CD1c-positive myeloid dendritic cell (primary cell): Measurements from ENCODE around the gene FAM107B.
"Not testable (repeated sequence)": the region's sequence is repeated elsewhere in the genome, so short reads cannot be mapped to it uniquely, and the experiment has no call there.

Experiments
- DNase-seq: peaks from one replicate; pipeline ENCODE4 v3.0.0-alpha.2; 2016; ENCODE audit errors: extremely low spot score

The FAM107B gene

GRCh38 chr10:14692344-14693076, 82.2 kb downstream of the FAM107B start:
- DNase-seq, result no peak

- DNase-seq, result no peak
These were observed 83.3 kb downstream of the FAM107B start for GRCh38 chr10:14691359-14691758.

- DNase-seq, result peak; percentile 41
These were observed 86.1 kb downstream of the FAM107B start for GRCh38 chr10:14688606-14689005.

GRCh38 chr10:14688189-14688588, 86.5 kb downstream of the FAM107B start:
- DNase-seq, result not testable (repeated sequence)

GRCh38 chr10:14687340-14687739, 87.4 kb downstream of the FAM107B start:
- no peak for DNase-seq

GRCh38 chr10:14686356-14686755, 88.3 kb downstream of the FAM107B start:
- no peak for DNase-seq

DNA sequence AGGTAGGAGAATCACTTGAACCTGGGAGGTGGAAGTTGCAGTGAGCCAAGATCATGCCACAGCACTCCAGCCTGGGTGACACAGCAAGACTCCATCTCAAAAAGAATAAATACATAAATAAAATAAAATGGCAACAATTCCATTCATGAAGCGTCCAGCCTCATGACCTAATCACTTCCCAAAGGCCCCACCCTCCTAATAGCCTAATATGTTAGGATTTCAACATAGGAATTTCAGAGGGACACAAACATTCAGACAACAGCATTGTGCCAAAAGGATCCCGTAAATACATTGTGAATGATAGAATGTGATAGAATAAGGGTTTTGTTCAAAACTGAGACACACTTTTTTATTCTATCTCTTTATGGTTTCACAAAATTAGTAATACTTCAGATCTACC, 90.3 kb downstream of the FAM107B start:
- no peak for DNase-seq

GRCh38 chr10:14683256-14683655, 91.4 kb downstream of the FAM107B start:
- no peak for DNase-seq

DNA sequence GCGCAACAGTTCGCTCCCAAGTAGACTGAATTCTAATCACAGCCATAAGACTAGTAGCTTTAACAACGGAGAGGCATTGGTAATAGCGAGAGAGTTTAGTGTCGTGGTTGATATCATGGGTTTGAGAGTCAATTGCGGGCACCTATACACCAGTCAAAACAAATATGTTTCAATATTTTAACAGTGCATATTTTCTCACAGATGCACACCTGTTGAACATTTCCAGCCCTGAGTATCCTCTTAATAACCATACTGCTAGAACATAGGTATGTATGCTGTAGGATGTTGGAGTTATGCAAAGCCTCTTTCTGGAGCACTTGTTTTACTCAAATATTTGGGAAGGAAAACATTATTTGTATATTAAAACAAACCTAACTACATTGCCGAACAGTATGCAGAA, 92.9 kb downstream of the FAM107B start:
- DNase-seq, result no peak

- DNase-seq, result peak; percentile 18
These were observed 93.4 kb downstream of the FAM107B start for GRCh38 chr10:14681305-14681704.

DNA sequence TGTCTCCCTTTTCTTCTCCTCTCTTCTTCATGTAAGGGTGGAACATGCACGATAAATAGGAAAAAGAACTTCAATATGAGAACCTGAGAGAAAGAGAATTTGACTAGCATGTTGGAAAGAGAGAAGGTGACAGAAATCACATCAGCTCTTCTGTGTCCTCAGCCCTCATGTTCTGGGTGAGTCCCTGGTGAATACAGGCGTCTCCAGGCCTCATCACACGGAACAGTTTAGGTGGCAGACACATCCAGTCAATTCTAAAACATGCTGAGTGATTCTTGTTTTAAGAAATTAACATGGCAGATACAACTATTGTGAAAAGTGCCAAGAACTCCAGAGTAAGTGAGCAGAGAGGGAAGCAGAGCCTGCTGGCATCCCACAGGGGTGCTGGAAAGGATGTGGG, 96.1 kb downstream of the FAM107B start:
- DNase-seq, result no peak

GRCh38 chr10:14676732-14677131, 98.0 kb downstream of the FAM107B start:
- DNase-seq, result no peak

- no peak for DNase-seq
These were observed 100.2 kb downstream of the FAM107B start for GRCh38 chr10:14674376-14675050.

GRCh38 chr10:14673189-14673861, 101.4 kb downstream of the FAM107B start:
- DNase-seq, result no peak

GRCh38 chr10:14671386-14671831, 103.3 kb downstream of the FAM107B start:
- no peak for DNase-seq

- DNase-seq, result peak; percentile 51
These were observed 104.0 kb downstream of the FAM107B start for GRCh38 chr10:14670551-14671240.

DNA sequence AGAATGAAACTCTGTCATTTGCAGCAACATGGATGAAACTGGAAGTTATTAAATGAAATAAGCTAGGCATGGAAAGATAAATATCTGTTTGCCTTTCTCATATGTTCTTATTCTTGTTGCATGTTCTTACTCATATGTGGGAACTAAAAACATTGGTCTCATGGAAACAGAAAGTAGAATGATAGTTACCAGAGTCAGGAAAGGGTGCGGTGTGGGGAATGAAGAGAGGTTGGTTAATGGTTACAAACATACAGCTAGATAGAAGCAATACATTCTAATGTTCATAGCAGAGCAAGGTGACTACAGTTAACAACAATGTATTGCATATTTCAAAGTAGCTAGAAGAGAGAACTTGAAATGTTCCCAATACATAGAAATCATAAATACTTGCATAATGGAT, 105.1 kb downstream of the FAM107B start:
- no peak for DNase-seq

GRCh38 chr10:14667781-14668180, 106.9 kb downstream of the FAM107B start:
- DNase-seq, result no peak

DNA sequence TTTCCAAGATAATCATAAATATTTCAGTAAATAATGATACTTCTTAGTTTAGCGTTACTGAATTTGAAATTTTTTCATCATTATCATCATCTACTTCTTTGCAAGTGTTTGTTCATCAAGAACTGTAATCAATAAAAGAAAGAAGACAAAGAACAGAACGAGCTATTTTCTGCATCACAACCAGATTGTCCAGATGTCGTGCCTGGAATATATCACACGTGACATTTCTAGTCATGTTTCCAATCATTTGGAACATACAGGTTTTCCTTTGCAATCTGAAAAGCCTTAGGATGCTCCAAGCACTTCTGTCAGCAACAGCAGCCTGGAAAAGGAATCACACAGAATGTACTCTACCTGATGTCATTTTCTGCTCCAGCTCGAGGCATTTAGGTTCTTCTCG, 107.4 kb downstream of the FAM107B start:
- no peak for DNase-seq

GRCh38 chr10:14665865-14666857, 108.5 kb downstream of the FAM107B start:
- no peak for DNase-seq

DNA sequence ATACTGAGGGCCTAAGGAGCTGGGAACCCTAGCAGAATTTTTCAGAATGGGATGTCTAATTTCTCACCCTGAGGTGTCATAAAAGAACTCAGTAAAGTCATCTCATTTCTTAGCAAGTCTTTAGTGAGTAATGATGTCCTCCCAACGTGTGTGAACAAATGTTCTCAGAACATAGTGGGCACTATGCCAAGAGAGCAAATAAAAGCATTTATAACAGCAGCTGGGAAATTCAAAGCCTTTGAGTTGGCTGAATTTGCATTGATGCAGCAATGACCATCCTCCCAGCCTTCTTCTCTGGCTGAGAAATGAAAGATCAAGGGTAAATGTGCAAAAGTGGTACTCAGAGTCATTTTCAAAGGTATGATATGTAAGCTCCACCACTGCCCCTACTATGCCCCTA, 109.4 kb downstream of the FAM107B start:
- no peak for DNase-seq
